Measurements from ENCODE around the gene CLCN3. TPM values are rescaled to one million over a fixed set of nuclear protein-coding genes. Genes with fewer than 3 reads are reported as not detected.
"Not testable (repeated sequence)": the region's sequence is repeated elsewhere in the genome, so short reads cannot be mapped to it uniquely, and the experiment has no call there.

Gene CLCN3
- polyA plus RNA-seq, 1 donor from 2014 or later: 8.1 TPM

DNA sequence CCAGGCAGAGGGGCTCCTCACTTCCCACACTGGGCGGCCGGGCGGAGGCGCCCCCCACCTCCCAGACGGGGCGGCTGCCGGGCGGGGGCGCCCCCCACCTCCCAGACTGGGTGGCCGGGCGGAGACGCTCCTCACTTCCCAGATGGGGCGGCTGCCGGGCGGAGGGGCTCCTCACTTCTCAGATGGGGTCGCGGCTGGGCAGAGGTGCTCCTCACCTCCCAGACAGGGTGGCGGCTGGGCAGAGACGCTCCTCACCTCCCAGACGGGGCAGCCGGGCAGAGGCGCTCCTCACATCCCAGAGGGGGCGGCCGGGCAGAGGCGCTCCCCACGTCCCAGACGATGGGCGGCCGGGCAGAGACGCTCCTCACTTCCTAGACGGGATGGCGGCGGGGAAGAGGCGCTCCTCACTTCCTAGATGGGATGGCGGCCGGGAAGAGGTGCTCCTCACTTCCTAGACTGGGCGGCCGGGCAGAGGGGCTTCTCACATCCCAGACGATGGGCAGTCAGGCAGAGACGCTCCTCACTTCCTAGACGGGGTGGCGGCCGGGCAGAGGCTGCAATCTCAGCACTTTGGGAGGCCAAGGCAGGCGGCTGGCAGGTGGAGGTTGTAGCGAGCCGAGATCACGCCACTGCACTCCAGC, 58.7 kb downstream of the CLCN3 start:
- not testable (repeated sequence) for H3K4me3 Mint-ChIP-seq, H3K27me3 Mint-ChIP-seq, H3K27ac Mint-ChIP-seq, H3K9me3 Mint-ChIP-seq, H3K4me1 Mint-ChIP-seq
- peaks cover 11% of the 10 kb centered on the region for H3K36me3 Mint-ChIP-seq

GRCh38 chr4:169682372-169683047, 62.1 kb downstream of the CLCN3 start:
- no peak overlapping the region for H3K27ac Mint-ChIP-seq
- H3K4me1 Mint-ChIP-seq: peaks cover 0 to 4% (median 2%) of the 10 kb centered on the region in 3 donors
- no peaks in the 10 kb centered on the region for H3K27me3 Mint-ChIP-seq
- no peak overlapping the region for H3K4me3 Mint-ChIP-seq
- H3K36me3 Mint-ChIP-seq: peaks cover 12% of the 10 kb centered on the region
- no peaks in the 10 kb centered on the region for H3K9me3 Mint-ChIP-seq

GRCh38 chr4:169689681-169690080, 69.3 kb downstream of the CLCN3 start:
- H3K27ac Mint-ChIP-seq: peak overlapping the region in 1 of 3 donors; percentile 81
- H3K27me3 Mint-ChIP-seq: no peaks in the 10 kb centered on the region
- H3K9me3 Mint-ChIP-seq: no peaks in the 10 kb centered on the region
- no peaks in the 10 kb centered on the region for H3K4me1 Mint-ChIP-seq
- H3K36me3 Mint-ChIP-seq: peaks cover 6% of the 10 kb centered on the region
- H3K4me3 Mint-ChIP-seq: no peak overlapping the region

- no peaks in the 10 kb centered on the region for H3K9me3 Mint-ChIP-seq
- no peaks in the 10 kb centered on the region for H3K27me3 Mint-ChIP-seq
- no peak overlapping the region for H3K4me3 Mint-ChIP-seq
- peaks cover 6% of the 10 kb centered on the region for H3K36me3 Mint-ChIP-seq
- H3K27ac Mint-ChIP-seq: no peak overlapping the region
- no peaks in the 10 kb centered on the region for H3K4me1 Mint-ChIP-seq
Measured at GRCh38 chr4:169690787-169691186, 70.4 kb downstream of the CLCN3 start.

DNA sequence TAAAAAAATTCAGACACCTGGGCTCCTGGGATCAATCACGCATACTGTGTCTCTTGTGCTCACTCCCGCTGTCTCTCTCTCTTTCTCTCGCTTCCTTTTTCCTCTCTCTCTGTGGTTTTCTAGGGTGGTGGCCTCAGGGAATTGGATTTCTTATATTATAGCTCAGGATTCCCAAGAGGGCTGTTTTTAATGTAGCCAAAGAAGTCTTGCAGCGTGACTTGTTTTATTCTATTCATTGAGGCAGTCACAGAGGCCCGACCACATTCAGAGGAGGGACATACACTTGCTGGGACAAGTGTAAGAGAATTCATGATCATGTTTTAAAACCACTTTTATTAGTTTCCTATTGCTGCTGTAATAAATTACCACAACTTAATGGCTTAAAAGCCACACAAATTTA, 78.0 kb downstream of the CLCN3 start:
- no peak overlapping the region for H3K4me3 Mint-ChIP-seq
- H3K9me3 Mint-ChIP-seq: peaks cover 0 to 2% (median 0%) of the 10 kb centered on the region in 3 donors
- H3K27me3 Mint-ChIP-seq: no peaks in the 10 kb centered on the region
- H3K36me3 Mint-ChIP-seq: peaks cover 10% of the 10 kb centered on the region
- H3K27ac Mint-ChIP-seq: peak overlapping the region in 1 of 3 donors; percentile 7
- peaks cover 0 to 10% (median 0%) of the 10 kb centered on the region in 3 donors for H3K4me1 Mint-ChIP-seq

GRCh38 chr4:169707958-169708643, 87.7 kb downstream of the CLCN3 start:
- Mint-ChIP-seq H3K36me3 (peaks cover 9% of the 10 kb centered on the region), H3K27me3 (no peaks in the 10 kb centered on the region), H3K27ac (peak overlapping the region in 2 of 3 donors; percentile 14 to 72), H3K9me3 (no peaks in the 10 kb centered on the region), H3K4me3 (no peak overlapping the region), H3K4me1 (no peaks in the 10 kb centered on the region)

- no peak overlapping the region for H3K4me3 Mint-ChIP-seq
- H3K4me1 Mint-ChIP-seq: no peaks in the 10 kb centered on the region
- no peaks in the 10 kb centered on the region for H3K9me3 Mint-ChIP-seq
- H3K27me3 Mint-ChIP-seq: no peaks in the 10 kb centered on the region
- H3K36me3 Mint-ChIP-seq: no peaks in the 10 kb centered on the region
- H3K27ac Mint-ChIP-seq: no peak overlapping the region
Measured at GRCh38 chr4:169715826-169716225, 95.4 kb downstream of the CLCN3 start.

- H3K4me3 Mint-ChIP-seq: no peak overlapping the region
- H3K36me3 Mint-ChIP-seq: no peaks in the 10 kb centered on the region
- no peaks in the 10 kb centered on the region for H3K4me1 Mint-ChIP-seq
- no peaks in the 10 kb centered on the region for H3K27me3 Mint-ChIP-seq
- H3K9me3 Mint-ChIP-seq: no peaks in the 10 kb centered on the region
- H3K27ac Mint-ChIP-seq: no peak overlapping the region
Measured at GRCh38 chr4:169716677-169717076, 96.3 kb downstream of the CLCN3 start.

DNA sequence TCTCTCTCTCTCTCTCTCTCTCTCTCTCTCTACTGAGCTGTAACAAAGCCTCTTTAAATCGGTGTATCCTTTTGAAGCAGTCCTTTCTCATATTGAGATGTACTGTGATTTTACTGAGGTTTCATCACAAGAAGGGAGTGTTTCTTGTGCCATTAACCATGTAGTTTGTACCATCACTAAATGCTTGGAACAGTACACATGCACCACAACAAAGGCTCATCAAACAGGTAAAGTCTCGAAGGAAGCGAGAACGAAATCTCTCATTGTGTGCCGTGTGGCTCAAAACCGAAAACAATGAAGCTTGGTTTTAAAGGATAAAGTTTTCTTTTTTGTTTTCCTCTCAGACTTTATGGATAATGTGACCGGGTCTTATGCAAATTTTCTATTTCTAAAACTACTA, 100.2 kb downstream of the CLCN3 start:
- H3K27ac Mint-ChIP-seq: no peak overlapping the region
- H3K4me1 Mint-ChIP-seq: no peaks in the 10 kb centered on the region
- no peaks in the 10 kb centered on the region for H3K27me3 Mint-ChIP-seq
- no peaks in the 10 kb centered on the region for H3K36me3 Mint-ChIP-seq
- no peak overlapping the region for H3K4me3 Mint-ChIP-seq
- H3K9me3 Mint-ChIP-seq: no peaks in the 10 kb centered on the region

DNA sequence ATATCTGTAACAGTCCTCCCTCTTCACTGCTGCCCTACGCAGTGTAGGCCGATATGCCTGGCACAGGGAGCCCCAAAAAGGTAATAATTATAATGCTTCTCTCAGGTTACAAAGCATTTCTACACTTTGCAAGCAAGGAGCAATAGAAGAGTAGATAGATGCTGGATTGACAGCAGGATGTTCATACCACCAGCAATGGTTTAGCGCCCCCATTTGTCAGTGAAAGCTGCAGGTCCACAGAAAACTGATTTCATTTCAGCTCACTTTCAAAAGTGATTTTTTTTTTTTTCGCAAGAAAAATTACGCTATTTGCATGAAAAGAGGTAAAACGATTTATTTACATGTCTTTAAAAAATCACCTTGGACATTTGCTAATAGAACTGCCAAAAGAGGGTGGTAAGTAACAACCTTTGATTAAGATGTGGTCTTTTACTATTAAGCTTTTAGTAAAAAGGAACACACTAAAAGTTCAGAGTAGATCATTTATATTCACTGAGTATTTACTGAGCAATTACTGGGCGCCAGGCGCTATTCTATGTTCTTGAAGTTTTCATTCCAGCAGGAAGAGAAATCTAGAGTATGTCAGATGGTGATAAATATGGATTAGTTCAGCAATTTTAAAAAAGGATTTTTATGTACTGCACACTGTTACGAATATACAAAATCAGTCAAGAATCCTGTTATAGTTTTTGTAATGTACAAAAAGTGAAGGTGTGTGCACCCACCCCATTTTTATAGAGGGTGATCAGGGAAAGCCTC, 103.0 kb downstream of the CLCN3 start:
- Mint-ChIP-seq H3K27me3 (no peaks in the 10 kb centered on the region), H3K9me3 (no peaks in the 10 kb centered on the region), H3K36me3 (peaks cover 4% of the 10 kb centered on the region), H3K4me3 (no peak overlapping the region), H3K27ac (no peak overlapping the region), H3K4me1 (peaks cover 0 to 3% (median 0%) of the 10 kb centered on the region in 3 donors)

- Mint-ChIP-seq H3K4me1 (peaks cover 0 to 3% (median 0%) of the 10 kb centered on the region in 3 donors), H3K27me3 (no peaks in the 10 kb centered on the region), H3K36me3 (peaks cover 4% of the 10 kb centered on the region), H3K9me3 (no peaks in the 10 kb centered on the region), H3K27ac (no peak overlapping the region), H3K4me3 (no peak overlapping the region)
Measured at GRCh38 chr4:169724260-169724659, 103.9 kb downstream of the CLCN3 start.

DNA sequence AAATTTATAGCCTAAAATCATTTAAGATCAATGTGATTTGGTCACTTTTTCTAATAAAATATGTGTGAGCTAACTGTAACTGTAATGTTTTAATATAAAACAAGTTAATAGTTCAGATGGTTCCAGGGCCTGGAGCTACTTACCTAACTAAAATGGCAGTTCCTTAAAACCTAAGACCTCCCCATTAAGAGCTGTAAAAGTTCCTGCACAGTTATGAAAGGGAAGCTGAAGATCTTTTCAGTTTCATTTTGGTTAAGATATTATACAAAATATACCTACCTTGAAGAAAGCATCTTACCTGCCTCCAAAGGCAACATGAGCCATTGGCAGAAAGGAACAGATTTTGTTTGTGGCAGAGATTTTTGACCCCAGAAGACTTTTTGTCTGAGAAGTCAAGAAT, 107.2 kb downstream of the CLCN3 start:
- Mint-ChIP-seq H3K4me3 (no peak overlapping the region), H3K4me1 (peaks cover 0 to 3% (median 3%) of the 10 kb centered on the region in 3 donors), H3K9me3 (no peaks in the 10 kb centered on the region), H3K36me3 (peaks cover 5% of the 10 kb centered on the region), H3K27me3 (no peaks in the 10 kb centered on the region), H3K27ac (peak overlapping the region in 1 of 3 donors; percentile 39)

DNA sequence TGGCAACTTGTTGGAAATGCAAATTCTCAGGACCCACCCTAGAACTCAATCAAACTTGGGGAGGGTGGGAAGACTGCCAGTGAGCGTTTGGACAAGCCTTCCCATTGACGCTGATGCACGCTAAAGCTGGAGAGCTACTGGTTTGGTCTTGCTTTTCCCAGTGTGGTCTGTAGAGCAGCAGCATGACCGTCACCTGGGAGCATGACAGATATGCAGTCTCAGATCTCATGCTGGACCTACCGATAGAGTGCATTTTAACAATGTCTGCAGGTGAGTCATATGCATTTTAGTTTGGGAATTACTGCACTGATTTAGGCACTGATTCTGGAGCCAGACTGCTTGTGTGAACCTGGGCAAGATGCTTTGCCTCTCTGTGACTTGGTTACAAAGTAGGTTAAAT, 110.2 kb downstream of the CLCN3 start:
- H3K4me1 Mint-ChIP-seq: peaks cover 0 to 3% (median 3%) of the 10 kb centered on the region in 3 donors
- H3K4me3 Mint-ChIP-seq: no peak overlapping the region
- H3K9me3 Mint-ChIP-seq: no peaks in the 10 kb centered on the region
- H3K27ac Mint-ChIP-seq: no peak overlapping the region
- H3K36me3 Mint-ChIP-seq: peaks cover 8% of the 10 kb centered on the region
- no peaks in the 10 kb centered on the region for H3K27me3 Mint-ChIP-seq

DNA sequence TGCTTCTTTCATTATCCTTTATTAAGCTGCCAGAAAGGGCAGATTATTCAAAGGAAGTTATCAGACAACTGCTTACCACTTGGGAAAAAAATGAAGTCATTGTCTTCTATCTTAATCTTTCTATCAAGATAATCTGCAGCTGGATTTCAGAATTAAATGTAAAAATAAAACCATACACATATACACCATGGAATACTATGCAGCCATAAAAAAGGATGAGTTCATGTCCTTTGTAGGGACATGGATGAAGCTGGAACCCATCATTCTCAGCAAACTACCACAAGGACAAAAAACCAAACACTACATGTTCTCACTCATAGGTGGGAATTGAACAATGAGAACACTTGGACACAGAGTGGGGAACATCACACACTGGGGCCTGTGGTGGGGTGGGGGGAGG, 118.2 kb downstream of the CLCN3 start:
- H3K36me3 Mint-ChIP-seq: peaks cover 22% of the 10 kb centered on the region
- H3K4me3 Mint-ChIP-seq, H3K27me3 Mint-ChIP-seq, H3K27ac Mint-ChIP-seq, H3K4me1 Mint-ChIP-seq, H3K9me3 Mint-ChIP-seq: not testable (repeated sequence)

DNA sequence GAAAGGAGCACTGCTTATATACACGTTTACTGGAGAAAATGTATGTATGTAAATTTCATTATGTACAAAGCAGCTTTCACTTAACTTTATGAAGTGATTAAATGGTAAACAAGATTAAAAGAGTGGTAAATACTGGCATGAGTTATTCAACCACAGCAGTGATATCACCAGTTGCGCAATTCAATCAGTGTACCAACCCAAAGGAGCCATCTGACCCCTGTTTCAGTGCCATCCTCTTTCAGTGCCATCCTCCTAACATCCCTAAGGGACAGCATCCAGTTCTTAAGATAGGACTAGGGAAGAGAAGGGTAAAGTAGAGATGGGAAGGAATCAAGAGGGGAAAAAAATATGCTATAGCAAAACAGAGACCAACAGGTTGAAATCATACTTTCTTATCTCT, 121.2 kb downstream of the CLCN3 start:
- H3K4me3 Mint-ChIP-seq: no peak overlapping the region
- H3K27ac Mint-ChIP-seq: no peak overlapping the region
- H3K27me3 Mint-ChIP-seq: no peaks in the 10 kb centered on the region
- H3K4me1 Mint-ChIP-seq: peaks cover 0 to 4% (median 0%) of the 10 kb centered on the region in 3 donors
- H3K36me3 Mint-ChIP-seq: peaks cover 22% of the 10 kb centered on the region
- no peaks in the 10 kb centered on the region for H3K9me3 Mint-ChIP-seq

All from IgD-negative memory B cell (primary cell).